GM21528 (cell line): Measurements from ENCODE around the gene CHDH.

ENCODE experiments used
- ATAC-seq: cut with Tn5 transposase; IDR thresholded peaks from one replicate; pipeline ENCODE4 v1.9.1; 2021; ENCODE audit warnings: mild to moderate bottlenecking, moderate library complexity; ENCODE audit not compliant: unreplicated experiment, low FRiP score

Gene CHDH

GRCh38 chr3:53829605-53830004, 16.6 kb downstream of the CHDH start:
- ATAC-seq, result no peak

- ATAC-seq, result no peak
Observed at GRCh38 chr3:53828581-53828980, 17.6 kb downstream of the CHDH start.

- ATAC-seq, result no peak
Observed at GRCh38 chr3:53826048-53826447, 20.2 kb downstream of the CHDH start.

GRCh38 chr3:53824795-53825194, 21.4 kb downstream of the CHDH start:
- no peak for ATAC-seq

- ATAC-seq, result no peak
Observed at GRCh38 chr3:53823956-53824657, 22.1 kb downstream of the CHDH start.

GRCh38 chr3:53823026-53823955, 22.9 kb downstream of the CHDH start:
- no peak for ATAC-seq

- no peak for ATAC-seq
Observed at GRCh38 chr3:53822331-53822741, 23.9 kb downstream of the CHDH start.

GRCh38 chr3:53821631-53822121, 24.5 kb downstream of the CHDH start:
- ATAC-seq, result no peak

- no peak for ATAC-seq
Observed at GRCh38 chr3:53820756-53821580, 25.3 kb downstream of the CHDH start.

- ATAC-seq, result no peak
Observed at GRCh38 chr3:53820084-53820483, 26.1 kb downstream of the CHDH start.

GRCh38 chr3:53819163-53819868, 26.9 kb downstream of the CHDH start:
- ATAC-seq, result no peak

- no peak for ATAC-seq
Observed at GRCh38 chr3:53818221-53819162, 27.7 kb downstream of the CHDH start.

GRCh38 chr3:53817809-53818208, 28.4 kb downstream of the CHDH start:
- no peak for ATAC-seq

- ATAC-seq, result no peak
Observed at GRCh38 chr3:53817211-53817610, 29.0 kb downstream of the CHDH start.

- ATAC-seq, result no peak
Observed at GRCh38 chr3:53816425-53816824, 29.8 kb downstream of the CHDH start.

- no peak for ATAC-seq
Observed at GRCh38 chr3:53815651-53816050, 30.6 kb downstream of the CHDH start.

GRCh38 chr3:53815067-53815466, 31.2 kb downstream of the CHDH start:
- ATAC-seq, result no peak

GRCh38 chr3:53813876-53814275, 32.3 kb downstream of the CHDH start:
- no peak for ATAC-seq

GRCh38 chr3:53813229-53813628, 33.0 kb downstream of the CHDH start:
- ATAC-seq, result no peak
